ENCODE results near the gene ARHGEF4.
"Not testable (repeated sequence)": the region's sequence is repeated elsewhere in the genome, so short reads cannot be mapped to it uniquely, and the experiment has no call there.

The ARHGEF4 gene

GRCh38 chr2:130892793-130893785, 56.4 kb downstream of the ARHGEF4 start:
- DNase-seq: no peak

- DNase-seq: no peak
These were observed 57.7 kb downstream of the ARHGEF4 start for GRCh38 chr2:130894326-130894942.

GRCh38 chr2:130896813-130897212, 60.1 kb downstream of the ARHGEF4 start:
- no peak for DNase-seq

GRCh38 chr2:130898553-130898952, 61.8 kb downstream of the ARHGEF4 start:
- no peak for DNase-seq

- DNase-seq: no peak
These were observed 62.6 kb downstream of the ARHGEF4 start for GRCh38 chr2:130899306-130899705.

- no peak for DNase-seq
These were observed 64.3 kb downstream of the ARHGEF4 start for GRCh38 chr2:130901061-130901460.

- DNase-seq: not testable (repeated sequence)
These were observed 64.9 kb downstream of the ARHGEF4 start for GRCh38 chr2:130901626-130902025.

- no peak for DNase-seq
These were observed 72.1 kb downstream of the ARHGEF4 start for GRCh38 chr2:130908832-130909231.

GRCh38 chr2:130910931-130911330, 74.2 kb downstream of the ARHGEF4 start:
- DNase-seq: no peak

GRCh38 chr2:130911482-130911881, 74.8 kb downstream of the ARHGEF4 start:
- DNase-seq: no peak

GRCh38 chr2:130911996-130912395, 75.3 kb downstream of the ARHGEF4 start:
- DNase-seq: no peak

GRCh38 chr2:130912471-130912870, 75.8 kb downstream of the ARHGEF4 start:
- DNase-seq: no peak

GRCh38 chr2:130913891-130914290, 77.2 kb downstream of the ARHGEF4 start:
- no peak for DNase-seq

- no peak for DNase-seq
These were observed 78.4 kb downstream of the ARHGEF4 start for GRCh38 chr2:130915149-130915548.

GRCh38 chr2:130915595-130916437, 79.1 kb downstream of the ARHGEF4 start:
- no peak for DNase-seq

- no peak for DNase-seq
These were observed 79.7 kb downstream of the ARHGEF4 start for GRCh38 chr2:130916438-130916705.

- DNase-seq: no peak
These were observed 80.4 kb downstream of the ARHGEF4 start for GRCh38 chr2:130917006-130917688.

- DNase-seq: no peak
These were observed 81.7 kb downstream of the ARHGEF4 start for GRCh38 chr2:130918393-130918792.

- peak; percentile 31 for DNase-seq
These were observed 83.9 kb downstream of the ARHGEF4 start for GRCh38 chr2:130920415-130921163.

- no peak for DNase-seq
These were observed 84.4 kb downstream of the ARHGEF4 start for GRCh38 chr2:130921164-130921476.

- no peak for DNase-seq
These were observed 85.7 kb downstream of the ARHGEF4 start for GRCh38 chr2:130922417-130922816.

- no peak for DNase-seq
These were observed 91.7 kb downstream of the ARHGEF4 start for GRCh38 chr2:130928385-130928784.

Measured in activated CD4-positive, alpha-beta T cell treated with anti-CD3 and anti-CD28 coated beads for 1 hour (primary cell).